Ovary (tissue), 9 donors: Measurements from ENCODE around the gene ECSIT. TPM values are rescaled to one million over a fixed set of nuclear protein-coding genes. Genes with fewer than 3 reads are reported as not detected.

Source experiments
- DNase-seq, 5 donors: peaks; one replicate each; pipeline ENCODE4 v3.0.0-alpha.2; 2019 to 2020
- H3K27ac ChIP-seq, 2 donors: fragments of 200-600 bp; one replicate each; pipeline versions ENCODE4 v1.5.1 to v1.8.0; 2019 to 2022
- H3K27me3 ChIP-seq: fragments of 200-600 bp; one replicate; pipeline ENCODE4 v1.8.0; 2022
- H3K36me3 ChIP-seq: fragments of 200-600 bp; sonication (generic); one replicate; pipeline ENCODE4 v1.5.1; 2019
- H3K4me1 ChIP-seq: one replicate; pipeline ENCODE4 v1.8.1; 2013; ENCODE audit warnings: mild to moderate bottlenecking, moderate library complexity; ENCODE audit not compliant: insufficient read depth
- H3K4me3 ChIP-seq: fragments of 200-600 bp; sonication (generic); one replicate; pipeline ENCODE4 v1.5.1; 2017
- H3K9me3 ChIP-seq, 2 donors: fragments of 200-600 bp in 1 of 2; sonication (generic) in 1 of 2; one replicate each; pipeline versions ENCODE4 v1.5.1 to v1.8.1; 2013 to 2019; ENCODE audit warnings: mild to moderate bottlenecking in 1 of 2, moderate library complexity in 1 of 2
- EP300 ChIP-seq: sonication (generic); formaldehyde crosslinking; IDR thresholded peaks from one replicate; pipeline ENCODE4 v1.6.1; 2017; ENCODE audit warnings: antibody characterized with exemption
- POLR2A ChIP-seq: fragments of 450-650 bp; IDR thresholded peaks from one replicate; pipeline ENCODE4 v1.6.1; 2017; ENCODE audit warnings: antibody characterized with exemption, mild to moderate bottlenecking, moderate library complexity
- WGBS, 3 donors: extraction: QIAGEN DNeasy Blood & Tissue Kit in 1 of 3; methylation state at CpG; one replicate each; pipeline versions ENCODE4 v1.1.5 to v1.1.7; 2013 to 2017; 5-methylcytosine and 5-hydroxymethylcytosine counted together
- intact Hi-C, 4 donors: fragments of 100-400 bp; cut with DNase I; formaldehyde crosslinking; loops; one replicate each; pipeline versions ENCODE4 v1.11.0 to v1.15.1; 2022 to 2023
- microRNA-seq, 3 donors: library from miRNA; unstranded; fragments of <30 nt; microRNA quantifications; one replicate each; pipeline versions ENCODE4 to v1.2.0, GENCODE V29; 2019 to 2020
- polyA plus RNA-seq, 2 donors: library from polyadenylated mRNA; stranded (reverse); fragments of 200-250 nt in 1 of 2; fragments of 350-450 nt in 1 of 2; fragmentation: Illumina TruSeq in 1 of 2; extraction: RNeasy Lipid Tissue Mini Kit (QIAGEN cat#74804) in 1 of 2; gene quantifications; one replicate each; pipeline ENCODE4 v1.2.3, GENCODE V29; 2013 to 2014
- small RNA-seq: library from RNA; depleted of rRNA; stranded (forward); fragments of <200 nt; gene quantifications from one replicate; pipeline ENCODE3, GENCODE V24; 2016
- total RNA-seq, 7 donors: library from RNA; depleted of rRNA in 2 of 7; stranded (reverse); fragments of >200 nt in 2 of 7; fragmentation: NEBNext Ultra II Directional in 3 of 7; extraction: Animal tissue kit (Norgen Biotek cat#: 25700) in 3 of 7; gene quantifications; one replicate each; pipeline versions ENCODE4 v1.1.0 to v1.2.4, GENCODE V29; 2016 to 2023
- TF ChIP-seq, protein P1 (sequence below), 3 donors: fragments of 450-650 bp in 2 of 3; fragments of 200-600 bp in 1 of 3; IDR thresholded peaks; one replicate each; pipeline versions ENCODE4 v1.5.1 to v1.8.0; 2016 to 2022; ENCODE audit warnings: antibody characterized with exemption in 3 of 3, mild to moderate bottlenecking in 1 of 3
- donor health status: DM: no; HTN: no; CAD: no; lungs with moderate emphysema.
- donor health status: DM: no; HTN: no; CAD: no.
- donor health status: Bipolar disorder and iron deficiency.
- donor health status: DM: yes; HTN: yes; CAD: no.
- donor health status: DM: no; HTN: no; CAD: no.
- donor health status: DM: yes; HTN: yes; CAD: no.

ECSIT gene
- total and polyA plus RNA-seq, 9 donors, result 16.3 to 84.8 (median 58.2) TPM

DNA sequence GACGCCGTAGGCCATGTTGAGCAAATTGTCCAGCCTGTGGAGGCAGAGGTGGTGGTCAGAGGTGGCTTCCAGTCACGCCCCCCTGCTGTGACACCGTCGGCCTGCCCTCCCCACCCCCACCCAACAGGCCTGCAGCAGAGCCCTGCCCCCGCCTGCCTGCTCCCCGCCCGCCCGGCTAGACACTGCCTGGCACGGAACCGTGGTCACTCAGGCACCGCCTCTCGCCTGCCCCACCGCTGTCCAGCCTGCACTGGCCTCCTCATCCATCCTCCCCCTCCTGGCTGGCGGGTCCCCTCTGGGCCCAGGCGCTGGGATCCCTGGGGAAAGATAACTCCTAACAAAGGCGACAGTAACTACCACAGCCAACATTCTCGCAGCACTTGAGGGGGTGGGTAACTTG, 71.8 kb downstream of the ECSIT start:
- DNase-seq, result no peak
- no peak for TF ChIP-seq EP300
- TF ChIP-seq, protein P1, sequence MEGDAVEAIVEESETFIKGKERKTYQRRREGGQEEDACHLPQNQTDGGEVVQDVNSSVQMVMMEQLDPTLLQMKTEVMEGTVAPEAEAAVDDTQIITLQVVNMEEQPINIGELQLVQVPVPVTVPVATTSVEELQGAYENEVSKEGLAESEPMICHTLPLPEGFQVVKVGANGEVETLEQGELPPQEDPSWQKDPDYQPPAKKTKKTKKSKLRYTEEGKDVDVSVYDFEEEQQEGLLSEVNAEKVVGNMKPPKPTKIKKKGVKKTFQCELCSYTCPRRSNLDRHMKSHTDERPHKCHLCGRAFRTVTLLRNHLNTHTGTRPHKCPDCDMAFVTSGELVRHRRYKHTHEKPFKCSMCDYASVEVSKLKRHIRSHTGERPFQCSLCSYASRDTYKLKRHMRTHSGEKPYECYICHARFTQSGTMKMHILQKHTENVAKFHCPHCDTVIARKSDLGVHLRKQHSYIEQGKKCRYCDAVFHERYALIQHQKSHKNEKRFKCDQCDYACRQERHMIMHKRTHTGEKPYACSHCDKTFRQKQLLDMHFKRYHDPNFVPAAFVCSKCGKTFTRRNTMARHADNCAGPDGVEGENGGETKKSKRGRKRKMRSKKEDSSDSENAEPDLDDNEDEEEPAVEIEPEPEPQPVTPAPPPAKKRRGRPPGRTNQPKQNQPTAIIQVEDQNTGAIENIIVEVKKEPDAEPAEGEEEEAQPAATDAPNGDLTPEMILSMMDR (IDR thresholded peaks at IDR 0.05), result no peak
- TF ChIP-seq POLR2A, result no peak
- Histone ChIP-seq H3K36me3 (no peaks in the 10 kb centered on the region), H3K4me3 (no peak overlapping the region), H3K27me3 (no peaks in the 10 kb centered on the region), H3K9me3 (no peaks in the 10 kb centered on the region), H3K27ac (no peak overlapping the region), H3K4me1 (no peaks in the 10 kb centered on the region)
- 18 to 30% (median 27%) methylated on average over 14 to 18 of the region's 18 CpGs for WGBS, 3 donors
- intact Hi-C loops, result no loop called here

DNA sequence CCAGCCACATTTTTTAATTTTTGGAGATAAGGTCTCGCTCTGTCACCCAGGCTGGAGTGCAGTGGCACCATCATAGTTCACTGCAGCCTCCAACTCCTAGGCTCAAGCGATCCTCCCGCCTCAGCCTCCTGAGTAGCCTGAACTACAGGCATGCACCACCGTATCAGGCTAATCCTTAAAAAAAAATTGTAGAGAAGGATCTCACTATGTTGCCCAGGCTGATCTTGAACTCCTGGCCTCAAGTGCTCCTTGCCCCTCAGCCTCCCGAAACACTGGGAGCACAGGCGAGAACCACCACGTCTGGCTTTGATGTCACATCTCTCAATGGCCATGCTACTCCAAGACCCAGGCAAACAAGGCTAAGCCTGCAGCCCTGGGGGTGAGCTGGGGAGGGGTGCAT, 72.3 kb downstream of the ECSIT start:
- 84 to 91% (median 90%) methylated on average over 7 of the region's 7 CpGs for WGBS, 3 donors
- Histone ChIP-seq H3K9me3 (no peaks in the 10 kb centered on the region), H3K4me3 (no peak overlapping the region), H3K4me1 (peaks cover 1% of the 10 kb centered on the region), H3K27me3 (no peaks in the 10 kb centered on the region), H3K27ac (no peak overlapping the region), H3K36me3 (no peaks in the 10 kb centered on the region)
- intact Hi-C loops, result no loop called here
- TF ChIP-seq POLR2A (no peak), EP300 (no peak)
- TF ChIP-seq, protein P1 (IDR thresholded peaks at IDR 0.05), result no peak
- no peak for DNase-seq

Small RNA genes lying within 50 kb of the gene (microRNA-seq; reads per million reads assigned to microRNA genes)
- 0 reads per million in 3 donors for gene MIR7974

Small RNA genes lying within 50 kb of the gene (small RNA-seq; reads per million reads assigned to genes)
- gene MIR7974 (not detected), gene RN7SL833P (not detected)

Other genes starting within 250 kb of the ECSIT start
- gene TSPAN16, start 233.0 kb downstream of the ECSIT start, total RNA-seq, result not detected
- not detected for gene TSPAN16, start 233.0 kb downstream of the ECSIT start, polyA plus RNA-seq
- 10 to 100 TPM in 5 of 7 donors, 1 to 10 TPM in 2; 6.8 to 27.2 (median 17.3) TPM for gene RAB3D, start 189.5 kb downstream of the ECSIT start, total RNA-seq
- gene RAB3D, start 189.5 kb downstream of the ECSIT start, polyA plus RNA-seq, result 1 to 10 TPM; 4.7 to 9.1 TPM
- gene TMEM205, start 182.9 kb downstream of the ECSIT start, total RNA-seq, result 100 to 1,000 TPM in 2 of 7 donors, 10 to 100 TPM in 5; 64.0 to 296 (median 80.5) TPM
- gene TMEM205, start 182.9 kb downstream of the ECSIT start, polyA plus RNA-seq, result 10 to 100 TPM; 71.4 to 99.5 TPM
- gene CCDC159, start 182.6 kb downstream of the ECSIT start, total RNA-seq, result 10 to 100 TPM; 21.0 to 38.6 (median 30.2) TPM
- gene CCDC159, start 182.6 kb downstream of the ECSIT start, polyA plus RNA-seq, result 10 to 100 TPM; 31.9 to 41.9 TPM
- 10 to 100 TPM; 12.3 to 42.5 (median 31.5) TPM for gene PLPPR2, start 173.7 kb downstream of the ECSIT start, total RNA-seq
- gene PLPPR2, start 173.7 kb downstream of the ECSIT start, polyA plus RNA-seq, result 10 to 100 TPM; 11.6 to 23.2 TPM
- 1 to 10 TPM in 6 of 7 donors, under 1 TPM in 1; 0.60 to 3.3 (median 2.5) TPM for gene SWSAP1, start 154.5 kb downstream of the ECSIT start, total RNA-seq
- gene SWSAP1, start 154.5 kb downstream of the ECSIT start, polyA plus RNA-seq, result 1 to 10 TPM; 1.4 to 2.4 TPM
- 10 to 100 TPM in 1 of 7 donors, 1 to 10 TPM in 6; 2.5 to 19.9 (median 4.8) TPM for gene EPOR, start 144.8 kb downstream of the ECSIT start, total RNA-seq
- 1 to 10 TPM; 3.7 to 5.0 TPM for gene EPOR, start 144.8 kb downstream of the ECSIT start, polyA plus RNA-seq
- 10 to 100 TPM in 1 of 7 donors, 1 to 10 TPM in 6; 2.2 to 28.0 (median 5.6) TPM for gene RGL3, start 109.8 kb downstream of the ECSIT start, total RNA-seq
- gene RGL3, start 109.8 kb downstream of the ECSIT start, polyA plus RNA-seq, result 10 to 100 TPM in 1 of 2 donors, 1 to 10 TPM in 1; 2.5 to 10.5 TPM
- gene ODAD3, start 94.0 kb downstream of the ECSIT start, total RNA-seq, result 1 to 10 TPM in 2 of 7 donors, under 1 TPM in 5; 0.18 to 5.4 (median 0.56) TPM
- 1 to 10 TPM in 1 of 2 donors, under 1 TPM in 1; 0.42 to 1.1 TPM for gene ODAD3, start 94.0 kb downstream of the ECSIT start, polyA plus RNA-seq
- 100 to 1,000 TPM in 6 of 7 donors, 10 to 100 TPM in 1; 76.5 to 338 (median 291) TPM for gene PRKCSH, start 93.5 kb downstream of the ECSIT start, total RNA-seq
- gene PRKCSH, start 93.5 kb downstream of the ECSIT start, polyA plus RNA-seq, result 100 to 1,000 TPM; 224 to 239 TPM
- gene ELAVL3, start 48.1 kb downstream of the ECSIT start, total RNA-seq, result not detected
- not detected for gene ELAVL3, start 48.1 kb downstream of the ECSIT start, polyA plus RNA-seq
- 10 to 100 TPM in 6 of 7 donors, 1 to 10 TPM in 1; 7.7 to 16.8 (median 11.4) TPM for gene ZNF653, start 23.3 kb downstream of the ECSIT start, total RNA-seq
- 1 to 10 TPM; 2.9 to 9.5 TPM for gene ZNF653, start 23.3 kb downstream of the ECSIT start, polyA plus RNA-seq
- 100 to 1,000 TPM in 1 of 7 donors, 10 to 100 TPM in 6; 13.9 to 485 (median 59.2) TPM for gene CNN1, start 9.7 kb upstream of the ECSIT start, total RNA-seq
- 100 to 1,000 TPM in 1 of 2 donors, 10 to 100 TPM in 1; 76.5 to 725 TPM for gene CNN1, start 9.7 kb upstream of the ECSIT start, polyA plus RNA-seq
- 10 to 100 TPM; 30.4 to 57.4 (median 49.5) TPM for gene ELOF1, start 30.1 kb upstream of the ECSIT start, total RNA-seq
- 10 to 100 TPM; 39.4 to 49.1 TPM for gene ELOF1, start 30.1 kb upstream of the ECSIT start, polyA plus RNA-seq
- 10 to 100 TPM in 6 of 7 donors, 1 to 10 TPM in 1; 7.9 to 54.4 (median 17.1) TPM for gene ACP5, start 48.5 kb upstream of the ECSIT start, total RNA-seq
- 10 to 100 TPM; 30.5 to 66.9 TPM for gene ACP5, start 48.5 kb upstream of the ECSIT start, polyA plus RNA-seq
- 10 to 100 TPM; 16.3 to 31.5 (median 17.9) TPM for gene ZNF627, start 68.3 kb upstream of the ECSIT start, total RNA-seq
- 10 to 100 TPM; 14.4 to 16.1 TPM for gene ZNF627, start 68.3 kb upstream of the ECSIT start, polyA plus RNA-seq
- 10 to 100 TPM in 1 of 7 donors, 1 to 10 TPM in 6; 4.9 to 12.1 (median 8.6) TPM for gene ZNF823, start 209.8 kb upstream of the ECSIT start, total RNA-seq
- 1 to 10 TPM; 3.8 to 5.9 TPM for gene ZNF823, start 209.8 kb upstream of the ECSIT start, polyA plus RNA-seq
- 10 to 100 TPM in 6 of 7 donors, 1 to 10 TPM in 1; 8.3 to 26.7 (median 14.8) TPM for gene ZNF441, start 237.9 kb upstream of the ECSIT start, total RNA-seq
- gene ZNF441, start 237.9 kb upstream of the ECSIT start, polyA plus RNA-seq, result 1 to 10 TPM; 6.5 to 7.0 TPM